HG02798 (cell line): ENCODE data around the gene RPP25L.
A peak's percentile ranks its signal among the peaks of the same experiment; 100 is the strongest.

ENCODE experiments used
- ATAC-seq: cut with Tn5 transposase; IDR thresholded peaks from one replicate; pipeline ENCODE4 v1.9.1; 2021; ENCODE audit warnings: mild to moderate bottlenecking; ENCODE audit not compliant: unreplicated experiment, poor library complexity

Gene RPP25L, protein sequence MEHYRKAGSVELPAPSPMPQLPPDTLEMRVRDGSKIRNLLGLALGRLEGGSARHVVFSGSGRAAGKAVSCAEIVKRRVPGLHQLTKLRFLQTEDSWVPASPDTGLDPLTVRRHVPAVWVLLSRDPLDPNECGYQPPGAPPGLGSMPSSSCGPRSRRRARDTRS

GRCh38 chr9:34611811-34612787 is at the start of gene RPP25L:
Gene RPP25L (minus strand): TSS chr9:34612097. CDS start chr9:34611296, 801 bp downstream.
- peak; percentile 93 for ATAC-seq

DNA sequence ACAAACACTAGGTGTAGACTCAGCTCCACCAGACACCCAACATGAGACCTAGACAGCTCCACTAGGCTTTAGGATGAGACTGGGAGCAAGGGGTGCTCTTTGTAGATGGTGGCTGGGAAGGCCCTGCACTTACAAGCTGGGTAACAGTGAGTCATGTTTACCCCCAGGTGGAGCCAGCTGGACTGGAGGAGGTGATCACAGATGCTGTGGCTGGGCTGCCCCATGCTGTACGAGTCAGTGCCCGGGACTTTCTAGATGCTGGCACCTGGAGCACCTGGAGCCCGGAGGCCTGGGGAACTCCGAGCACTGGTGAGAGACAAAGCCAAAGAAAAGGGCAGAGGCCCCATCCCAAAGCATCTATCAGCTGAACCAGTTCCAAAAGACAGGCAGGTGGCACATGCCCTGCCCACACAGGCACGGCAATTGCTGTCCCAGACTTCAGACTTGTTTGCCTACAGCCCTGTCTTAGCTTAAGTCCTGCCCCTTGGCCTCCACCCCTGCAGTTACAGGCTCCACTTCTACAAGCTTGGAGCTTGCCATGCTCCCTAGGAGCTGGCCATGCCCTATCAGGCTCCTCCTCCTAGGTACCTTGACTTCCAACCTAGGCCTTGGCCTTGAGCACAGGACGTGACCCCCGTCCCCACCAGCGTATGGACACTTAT is 47.8 kb upstream of the RPP25L start:
- ATAC-seq = no peak

DNA sequence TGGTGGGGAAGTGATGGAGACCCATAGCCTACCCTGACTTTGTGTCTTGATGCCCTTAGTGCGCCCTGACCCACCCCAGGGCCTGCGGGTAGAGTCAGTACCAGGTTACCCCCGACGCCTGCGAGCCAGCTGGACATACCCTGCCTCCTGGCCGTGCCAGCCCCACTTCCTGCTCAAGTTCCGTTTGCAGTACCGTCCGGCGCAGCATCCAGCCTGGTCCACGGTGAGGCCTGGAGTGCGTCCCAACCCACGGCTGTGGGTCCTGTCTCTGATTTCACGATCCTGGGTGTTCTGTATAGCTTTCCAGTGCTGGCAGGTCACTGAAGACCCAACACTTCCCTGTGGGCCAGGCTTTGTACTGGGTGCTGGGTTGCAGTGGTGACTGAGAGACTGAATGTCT is 46.6 kb upstream of the RPP25L start:
- ATAC-seq = no peak

GRCh38 chr9:34656992-34657391 is 45.1 kb upstream of the RPP25L start:
- no peak for ATAC-seq

DNA sequence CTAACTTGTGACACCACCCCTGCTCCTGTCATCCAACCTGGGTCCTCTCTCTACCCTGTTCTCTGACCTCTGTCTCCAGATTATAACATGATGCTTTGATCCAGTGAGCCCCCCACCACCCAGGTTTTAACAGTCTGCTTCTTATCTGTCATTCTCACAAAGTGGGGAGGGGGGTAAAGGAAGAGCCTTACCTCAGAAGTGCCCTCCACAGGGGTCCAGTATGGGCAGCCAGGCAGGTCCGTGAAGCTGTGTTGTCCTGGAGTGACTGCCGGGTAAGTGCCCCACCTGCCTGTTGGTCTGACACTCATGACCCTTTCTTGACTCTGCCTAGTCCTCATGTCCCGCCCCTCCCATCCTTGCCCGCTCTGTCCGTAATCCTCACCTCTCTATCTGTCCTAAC is 43.5 kb upstream of the RPP25L start:
- no peak for ATAC-seq

- ATAC-seq = no peak
Measured at GRCh38 chr9:34654323-34655051, 42.6 kb upstream of the RPP25L start.

GRCh38 chr9:34653151-34654072 is 41.5 kb upstream of the RPP25L start:
- no peak for ATAC-seq

- ATAC-seq = no peak
Measured at GRCh38 chr9:34652602-34653000, 40.7 kb upstream of the RPP25L start.

DNA sequence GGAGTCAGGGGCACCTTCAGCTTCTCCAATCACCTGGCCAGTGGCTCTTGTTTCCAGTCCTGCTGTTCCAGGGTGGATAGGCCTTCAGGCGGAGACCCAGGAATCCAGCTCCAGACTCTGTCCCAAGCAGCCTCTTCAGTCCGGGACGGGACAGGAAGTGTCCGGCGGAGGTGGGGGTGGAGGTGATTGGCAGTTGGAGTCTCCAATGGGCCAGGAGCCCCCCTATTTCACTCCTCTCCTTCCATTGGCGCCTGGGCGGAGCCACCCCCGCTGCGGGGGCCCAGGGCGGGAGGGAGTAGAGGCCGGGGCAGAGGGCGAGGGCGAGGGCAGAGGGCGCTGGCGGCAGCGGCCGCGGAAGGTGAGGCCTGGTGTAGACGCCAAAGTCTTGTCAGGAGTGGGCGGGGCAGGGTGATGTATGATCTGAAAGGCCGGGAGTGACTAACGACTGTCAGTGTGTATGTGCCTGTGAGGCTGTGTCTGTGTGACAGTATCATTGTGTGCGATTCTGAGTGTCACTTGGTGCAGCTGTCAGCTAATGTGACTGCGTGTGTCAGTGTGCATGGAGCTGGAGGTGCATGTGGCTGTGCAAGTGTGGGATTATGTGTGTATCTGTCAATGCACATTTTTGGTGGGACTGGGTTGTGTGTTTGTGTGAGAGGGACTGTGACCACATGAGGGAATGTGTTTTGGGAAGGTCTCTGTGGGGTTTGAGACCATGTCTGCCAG is 40.1 kb upstream of the RPP25L start, which contains the start of gene IL11RA:
IL11RA (plus strand) TSS at position 310 of the 726 bp plus-strand sequence. CDS start 3,033 bp downstream, outside the sequence.
- no peak for ATAC-seq

- no peak for ATAC-seq
Measured at GRCh38 chr9:34651321-34651720, 39.4 kb upstream of the RPP25L start.

DNA sequence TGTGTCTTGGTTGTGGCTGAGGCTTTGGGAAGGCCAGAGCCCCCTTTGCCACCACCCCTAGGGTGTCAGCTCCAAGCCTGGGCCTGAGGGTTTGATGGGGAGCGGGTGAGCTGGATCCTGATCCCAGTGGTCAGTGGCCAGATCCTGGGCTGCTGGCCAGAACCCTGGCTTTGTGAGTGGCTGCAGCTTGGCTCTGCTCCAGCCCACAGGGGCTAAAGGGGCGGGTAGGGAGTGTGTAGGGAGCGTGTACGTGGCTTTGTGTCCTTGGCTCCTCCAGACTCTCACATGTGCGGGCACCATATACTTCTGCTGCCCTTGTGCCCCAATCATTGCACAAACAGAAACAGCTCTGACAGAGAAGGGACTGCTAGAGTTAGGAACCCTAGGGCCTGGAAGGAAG is 38.9 kb upstream of the RPP25L start:
- ATAC-seq = no peak

- ATAC-seq = no peak
Measured at GRCh38 chr9:34648673-34649072, 36.8 kb upstream of the RPP25L start.

- no peak for ATAC-seq
Measured at GRCh38 chr9:34647651-34648050, 35.8 kb upstream of the RPP25L start.

DNA sequence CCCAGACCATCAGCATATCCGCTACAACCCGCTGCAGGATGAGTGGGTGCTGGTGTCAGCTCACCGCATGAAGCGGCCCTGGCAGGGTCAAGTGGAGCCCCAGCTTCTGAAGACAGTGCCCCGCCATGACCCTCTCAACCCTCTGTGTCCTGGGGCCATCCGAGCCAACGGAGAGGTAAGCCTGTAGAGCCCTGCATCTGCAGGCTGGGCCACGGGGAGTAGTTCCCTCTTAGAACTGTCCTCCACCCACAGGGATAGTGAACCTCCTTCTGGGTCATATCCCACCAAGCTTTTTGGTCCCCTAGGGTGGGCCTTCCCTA is 35.1 kb upstream of the RPP25L start:
- ATAC-seq = no peak

DNA sequence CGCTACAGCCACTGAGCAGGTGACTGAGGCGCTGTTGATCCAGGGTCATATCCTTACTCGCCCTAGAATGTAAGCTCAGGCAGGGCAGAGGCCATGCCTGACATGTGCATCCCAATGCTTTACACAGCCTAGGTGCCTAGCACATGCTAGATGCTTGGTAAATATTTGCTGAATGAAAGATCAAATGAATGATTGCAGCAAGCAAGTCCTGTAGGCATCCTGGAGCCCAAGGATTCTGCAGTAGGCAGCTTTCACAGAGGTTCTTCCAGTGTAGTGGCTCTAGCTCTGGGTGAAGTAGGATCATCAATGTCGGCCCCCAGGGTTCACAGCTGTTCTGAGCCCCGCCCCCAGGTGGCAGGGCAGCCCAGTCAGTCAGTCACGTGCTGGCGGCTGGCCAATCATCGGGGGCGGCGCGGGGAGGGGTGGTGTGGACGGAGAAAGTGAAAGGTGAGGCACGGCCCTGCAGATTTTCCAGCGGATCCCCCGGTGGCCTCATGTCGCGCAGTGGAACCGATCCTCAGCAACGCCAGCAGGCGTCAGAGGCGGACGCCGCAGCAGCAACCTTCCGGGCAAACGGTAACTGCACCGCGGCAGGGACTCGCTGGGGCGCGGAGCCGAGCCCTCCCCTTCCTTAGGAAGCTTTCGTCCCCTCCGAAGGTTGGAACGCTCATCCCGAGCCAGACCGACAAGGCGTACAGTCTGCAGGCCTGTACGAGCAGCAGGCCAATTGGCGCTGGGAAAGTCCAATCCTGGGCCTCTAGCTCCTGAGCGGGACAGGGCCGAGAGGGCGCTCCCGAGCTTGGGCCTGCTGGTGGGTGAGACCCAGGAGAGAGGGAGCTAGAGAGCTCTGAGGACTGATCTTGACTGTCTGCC is 34.5 kb upstream of the RPP25L start, which contains the start of gene GALT:
GALT (plus strand) TSS at position 465 of the 873 bp plus-strand sequence; CDS start at position 495, 30 bp downstream.
- ATAC-seq = peak; percentile 92

DNA sequence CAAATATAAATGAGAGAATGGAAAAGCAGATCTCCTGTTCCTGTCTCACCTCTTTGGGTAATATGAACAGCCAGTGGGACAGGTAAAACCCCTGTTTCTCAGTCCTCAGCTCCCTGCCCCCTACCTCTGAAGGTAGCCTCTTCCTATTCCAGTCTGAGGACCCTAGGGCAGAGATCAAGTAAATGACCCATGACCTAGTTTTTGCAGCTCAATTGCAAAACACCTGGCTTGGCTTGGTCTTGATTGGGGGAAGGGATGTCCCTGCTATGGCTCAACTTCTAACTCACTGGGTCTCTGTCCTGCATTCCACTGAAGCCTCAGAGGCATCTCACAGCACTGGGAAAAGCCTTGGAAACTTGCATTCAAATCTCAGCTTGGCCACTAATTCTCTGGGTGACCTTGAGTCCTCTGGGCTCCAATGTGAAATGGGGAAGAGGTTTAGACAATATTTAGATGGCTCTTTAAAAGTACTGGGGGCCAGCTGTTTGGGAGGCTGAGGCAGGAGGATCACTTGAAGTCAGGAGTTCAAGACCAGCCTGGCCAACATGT is 32.9 kb upstream of the RPP25L start:
- no peak for ATAC-seq

GRCh38 chr9:34642679-34643078 is 30.8 kb upstream of the RPP25L start:
- ATAC-seq = no peak
